ENCODE results near the gene SMYD3.
"Not testable (repeated sequence)": the region's sequence is repeated elsewhere in the genome, so short reads cannot be mapped to it uniquely, and the experiment has no call there.

Gene SMYD3

DNA sequence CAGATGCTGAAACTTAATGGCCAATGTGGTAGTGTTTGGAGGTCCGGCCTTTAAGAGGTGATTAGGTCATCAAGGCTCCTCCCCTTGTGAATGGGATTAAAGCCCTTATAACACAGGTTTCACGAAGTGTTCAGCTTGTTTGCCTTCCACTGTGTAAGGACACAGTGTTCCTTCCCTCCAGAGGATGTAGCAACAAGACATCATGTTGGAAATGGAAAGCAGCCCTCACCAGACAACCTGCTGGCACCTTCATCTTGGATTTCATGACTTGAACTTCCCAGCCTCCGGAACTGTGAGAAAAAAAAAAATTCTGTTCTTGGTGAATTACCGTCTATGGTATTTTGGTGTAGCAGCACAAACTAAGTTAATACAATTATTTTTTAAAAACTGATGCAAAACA is 738.5 kb downstream of the SMYD3 start:
- no peak for DNase-seq (ENCODE audit: low read depth)

DNA sequence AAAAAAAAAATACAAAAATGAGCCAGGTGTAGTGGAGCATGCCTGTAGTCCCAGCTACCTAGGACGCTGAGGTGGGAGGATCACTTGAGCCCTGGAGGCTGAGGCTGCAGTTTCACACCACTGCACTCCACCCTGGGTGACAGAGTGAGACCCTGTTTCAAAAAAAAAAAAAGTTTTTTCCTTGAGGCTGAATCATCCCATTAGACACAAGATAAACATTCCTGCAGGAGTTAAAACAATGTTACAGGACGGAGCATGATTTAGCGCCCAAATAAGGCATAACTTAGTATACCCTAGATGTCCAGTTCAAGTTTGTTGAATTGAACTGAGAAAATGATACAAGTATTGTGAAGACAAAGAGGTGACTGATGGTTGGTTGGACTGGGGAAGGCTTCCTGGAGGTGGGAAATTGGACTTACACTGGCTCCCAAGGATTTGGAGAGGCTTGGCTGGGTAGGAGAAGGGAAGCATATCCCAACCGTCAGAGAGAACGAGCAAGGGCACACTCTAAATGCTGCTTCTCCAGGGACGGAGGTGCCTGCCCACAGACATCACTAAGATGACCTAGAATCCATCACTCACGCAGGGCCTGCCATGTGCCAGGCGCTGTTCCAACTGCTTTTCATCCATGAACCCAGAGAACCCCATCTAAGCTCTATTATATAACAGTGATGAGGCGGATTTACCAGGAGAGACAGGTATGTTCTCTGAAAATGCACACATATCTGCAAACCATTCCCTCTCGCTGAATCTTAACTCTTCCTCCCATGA is 741.7 kb downstream of the SMYD3 start:
- no peak for DNase-seq (ENCODE audit: low read depth)

GRCh38 chr1:245763873-245764331 is 743.2 kb downstream of the SMYD3 start:
- no peak for DNase-seq (ENCODE audit: low read depth)

GRCh38 chr1:245762396-245762910 is 744.6 kb downstream of the SMYD3 start:
- DNase-seq (ENCODE audit: low read depth) = no peak

- DNase-seq (ENCODE audit: low read depth) = no peak
These were observed 746.8 kb downstream of the SMYD3 start for GRCh38 chr1:245760301-245760700.

DNA sequence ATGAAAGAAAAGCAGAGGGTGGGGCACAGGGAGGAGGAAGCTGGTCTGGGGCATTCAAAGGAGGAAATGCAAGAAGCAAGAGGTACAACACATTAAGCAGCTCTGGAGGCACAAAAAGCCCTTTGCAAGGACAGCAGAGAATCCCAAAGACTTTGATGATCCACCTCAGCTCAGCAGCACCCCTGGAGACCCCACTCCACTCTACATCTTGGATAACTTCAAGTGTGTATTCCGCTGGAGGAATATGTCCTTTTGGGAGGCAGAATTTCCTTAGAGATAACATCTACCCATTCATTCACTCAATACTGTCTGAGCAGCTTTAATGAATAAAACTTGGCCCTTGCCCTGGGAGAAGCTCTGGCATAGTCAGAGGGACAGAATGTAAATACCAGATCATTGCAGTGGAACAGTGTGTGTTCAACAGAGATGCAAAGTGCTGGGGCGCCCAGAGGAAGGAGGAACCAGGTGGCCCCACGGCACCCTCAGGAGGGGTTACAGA is 752.6 kb downstream of the SMYD3 start:
- no peak for DNase-seq (ENCODE audit: low read depth)

DNA sequence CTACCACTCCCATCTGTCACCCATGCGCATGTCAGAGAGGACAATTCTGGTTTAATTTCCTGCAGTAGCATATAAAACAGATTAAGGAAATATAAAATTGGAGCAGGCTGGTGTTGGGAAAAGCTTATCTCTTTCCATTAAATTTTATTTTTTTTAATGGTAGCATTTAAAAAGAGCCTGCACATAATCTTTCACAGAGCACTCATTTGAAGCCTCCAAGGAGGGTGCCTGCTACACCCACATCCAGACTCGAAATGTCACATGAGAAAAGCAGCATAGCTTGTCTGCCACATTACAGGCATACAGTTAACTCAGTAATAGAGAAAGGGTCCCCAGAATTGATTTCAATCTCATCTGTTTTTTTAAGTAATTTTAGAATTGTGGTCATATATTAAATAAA is 753.3 kb downstream of the SMYD3 start:
- no peak for DNase-seq (ENCODE audit: low read depth)

DNA sequence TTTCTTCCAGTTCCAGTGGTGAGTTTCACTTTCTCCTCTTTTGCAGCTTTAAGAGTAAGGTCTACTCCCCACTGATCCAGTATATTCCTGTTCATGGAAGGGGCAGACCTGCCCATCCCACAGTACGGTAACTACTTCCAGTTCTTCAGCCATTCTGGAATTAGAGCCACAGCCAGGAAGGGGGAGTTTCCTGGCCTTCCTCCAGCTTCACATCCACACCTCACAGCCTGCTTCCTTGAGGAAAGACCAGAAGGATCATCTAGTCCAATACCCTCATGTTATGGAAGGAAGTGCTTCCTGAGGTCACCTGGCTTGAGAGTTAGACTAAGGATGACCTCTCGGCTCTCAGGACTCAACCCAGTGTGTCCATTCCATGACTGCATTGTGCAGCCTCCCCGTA is 754.5 kb downstream of the SMYD3 start:
- no peak for DNase-seq (ENCODE audit: low read depth)

DNA sequence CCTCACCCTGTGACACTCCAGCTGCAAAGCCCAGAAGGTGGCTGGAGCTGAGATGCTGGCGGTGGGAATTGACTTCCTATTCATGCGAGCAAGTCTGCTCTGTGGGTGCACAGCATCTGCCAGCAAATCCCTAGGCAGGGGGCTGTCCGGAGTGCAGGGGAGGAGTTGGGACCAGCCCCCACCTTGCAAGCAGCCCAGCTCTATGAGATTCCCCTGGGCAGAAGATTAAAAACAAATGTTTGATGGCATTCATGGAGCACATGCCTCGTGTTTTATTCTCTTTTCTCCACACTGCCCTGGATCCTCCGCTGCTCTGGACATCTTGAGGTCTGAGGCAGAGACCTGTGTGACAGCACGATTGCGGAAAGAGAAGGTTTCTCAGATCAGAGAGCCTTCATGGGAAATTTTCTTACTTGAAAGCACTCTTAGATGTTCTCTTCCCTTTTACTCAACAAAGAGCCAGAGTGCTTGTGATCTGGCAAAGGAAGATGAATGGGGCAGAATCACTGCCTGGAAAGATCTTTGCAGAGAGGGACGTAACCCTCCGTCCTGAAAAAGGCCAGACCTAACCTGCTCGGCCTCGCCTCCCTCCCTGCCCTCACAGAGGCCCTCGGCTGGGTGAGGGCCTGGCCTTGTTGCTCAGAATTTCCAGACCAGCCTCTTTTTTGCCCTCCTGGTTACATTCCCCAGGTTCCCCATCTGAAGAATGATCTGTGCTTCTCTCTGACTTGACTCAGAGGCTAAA is 755.2 kb downstream of the SMYD3 start:
- no peak for DNase-seq (ENCODE audit: low read depth)

- DNase-seq (ENCODE audit: low read depth) = no peak
These were observed 756.0 kb downstream of the SMYD3 start for GRCh38 chr1:245751116-245751515.

DNA sequence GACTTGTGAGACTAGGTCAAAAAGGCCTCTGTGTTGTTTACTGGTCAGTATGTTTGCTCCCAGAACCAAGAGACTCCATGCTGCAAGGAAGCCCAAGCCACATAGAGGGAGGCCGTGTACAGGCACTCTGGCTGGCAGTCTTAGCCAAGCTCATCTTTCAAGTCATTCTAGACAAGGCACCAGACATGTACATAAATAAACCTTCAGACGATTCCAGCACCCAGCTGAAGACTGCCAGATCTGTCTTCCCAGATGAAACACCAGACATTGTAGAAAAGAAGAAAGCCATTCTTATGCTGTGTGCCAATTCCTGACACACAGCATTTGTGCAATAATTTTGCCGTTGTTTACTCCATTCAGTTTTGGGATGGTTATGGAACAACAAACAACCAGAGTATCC is 756.8 kb downstream of the SMYD3 start:
- no peak for DNase-seq (ENCODE audit: low read depth)

GRCh38 chr1:245749053-245749452 is 758.0 kb downstream of the SMYD3 start:
- no peak for DNase-seq (ENCODE audit: low read depth)

DNA sequence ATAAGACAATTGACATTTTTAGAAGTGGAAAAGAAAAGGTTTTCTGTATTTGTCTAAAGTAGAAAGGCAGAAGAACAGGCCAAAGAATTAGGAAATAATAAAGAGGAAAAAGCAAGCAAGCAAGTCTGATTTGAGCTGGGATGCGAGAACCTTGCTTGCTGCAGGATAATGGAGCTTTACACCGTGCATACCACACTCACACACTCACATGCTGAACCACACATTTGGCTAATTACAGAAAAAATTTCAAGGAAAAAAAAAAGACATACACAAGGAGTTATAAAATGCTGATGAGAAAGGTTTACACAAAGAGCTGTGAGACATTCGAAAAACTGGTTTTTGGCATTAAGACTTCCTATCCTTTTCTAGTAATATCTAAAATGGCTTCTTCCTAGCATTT is 758.4 kb downstream of the SMYD3 start:
- DNase-seq (ENCODE audit: low read depth) = no peak

GRCh38 chr1:245748240-245748639 is 758.8 kb downstream of the SMYD3 start:
- DNase-seq (ENCODE audit: low read depth) = no peak

GRCh38 chr1:245742896-245743295 is 764.2 kb downstream of the SMYD3 start:
- no peak for DNase-seq (ENCODE audit: low read depth)

DNA sequence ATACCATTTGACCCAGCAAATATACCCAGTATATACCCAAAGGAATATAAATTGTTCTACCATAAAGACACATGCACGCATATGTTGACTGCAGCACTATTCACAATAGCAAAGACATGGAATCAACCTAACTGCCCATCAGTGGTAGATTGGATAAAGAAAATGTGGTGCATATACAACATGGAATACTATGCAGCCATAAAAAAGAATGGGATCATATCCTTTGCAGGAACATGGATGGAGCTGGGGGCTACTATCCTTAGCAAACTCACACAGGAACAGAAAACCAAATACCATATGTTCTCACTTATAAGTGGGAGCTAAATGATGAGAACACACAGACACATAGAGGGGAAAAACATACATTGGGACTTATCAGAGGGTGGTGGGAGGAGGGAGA is 766.7 kb downstream of the SMYD3 start:
- not testable (repeated sequence) for DNase-seq (ENCODE audit: low read depth)

GRCh38 chr1:245730801-245731200 is 776.3 kb downstream of the SMYD3 start:
- no peak for DNase-seq (ENCODE audit: low read depth)

DNA sequence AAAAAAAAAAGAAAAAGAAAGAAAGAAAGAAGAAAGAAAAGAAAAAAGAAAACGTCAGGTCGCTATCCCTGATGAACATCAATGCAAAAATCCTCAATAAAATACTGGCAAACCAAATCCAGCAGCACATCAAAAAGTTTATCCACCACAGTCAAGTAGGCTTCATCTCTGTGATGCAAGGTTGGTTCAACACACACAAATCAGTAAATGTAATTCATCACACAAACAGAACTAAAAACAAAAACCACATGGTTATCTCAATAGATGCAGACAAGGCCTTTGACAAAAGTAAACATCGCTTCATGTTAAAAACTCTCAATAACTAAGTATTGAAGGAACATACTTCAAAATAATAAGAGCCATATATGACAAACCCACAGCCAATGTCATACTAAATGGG is 779.0 kb downstream of the SMYD3 start:
- not testable (repeated sequence) for DNase-seq (ENCODE audit: low read depth)

GRCh38 chr1:245721488-245721887 is 785.6 kb downstream of the SMYD3 start:
- DNase-seq (ENCODE audit: low read depth) = no peak

GRCh38 chr1:245718951-245719350 is 788.1 kb downstream of the SMYD3 start:
- DNase-seq (ENCODE audit: low read depth) = no peak

DNA sequence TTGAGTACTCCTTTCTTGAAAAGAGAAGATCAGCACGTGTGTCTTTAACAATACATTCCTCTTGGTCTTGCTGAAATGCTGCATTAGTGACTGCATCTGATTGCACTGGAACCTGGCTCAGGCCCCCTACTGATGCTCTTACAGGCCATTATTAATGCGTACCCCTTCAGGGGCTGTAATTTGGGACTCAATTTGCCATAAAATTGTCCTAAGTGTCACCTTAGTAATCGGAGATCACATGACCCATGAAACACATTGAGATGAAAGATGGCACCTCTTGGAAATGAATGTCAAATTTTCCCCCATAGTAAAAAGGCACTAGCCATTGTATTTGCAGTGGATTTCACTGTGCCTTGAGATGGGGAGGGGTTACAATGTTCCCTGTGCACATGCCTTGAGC is 789.0 kb downstream of the SMYD3 start:
- no peak for DNase-seq (ENCODE audit: low read depth)

GRCh38 chr1:245717611-245718010 is 789.5 kb downstream of the SMYD3 start:
- DNase-seq (ENCODE audit: low read depth) = no peak

GRCh38 chr1:245716561-245716960 is 790.5 kb downstream of the SMYD3 start:
- no peak for DNase-seq (ENCODE audit: low read depth)

Measured in activated T-cell treated with anti-CD3 and anti-CD28 coated beads for 24 hours (primary cell).